Glutamatergic neuron (in vitro differentiated cells): Measurements from ENCODE around the gene WDFY4. TPM values are rescaled to one million over a fixed set of nuclear protein-coding genes. Genes with fewer than 3 reads are reported as not detected.

ENCODE experiments used
- DNase-seq: peaks from one replicate; pipeline ENCODE4 v3.0.0; 2022
- H3K27ac Mint-ChIP-seq: one replicate; pipeline ENCODE4 v1.8.0; 2020; ENCODE audit warnings: mild to moderate bottlenecking, mixed read lengths, inconsistent platforms; ENCODE audit not compliant: unreplicated experiment
- H3K27me3 Mint-ChIP-seq: one replicate; pipeline ENCODE4 v1.8.0; 2020; ENCODE audit warnings: mild to moderate bottlenecking, moderate library complexity, mixed read lengths, inconsistent platforms; ENCODE audit not compliant: unreplicated experiment
- H3K36me3 Mint-ChIP-seq: one replicate; pipeline ENCODE4 v1.8.0; 2020; ENCODE audit warnings: mild to moderate bottlenecking, mixed read lengths, inconsistent platforms; ENCODE audit not compliant: unreplicated experiment
- H3K4me1 Mint-ChIP-seq: one replicate; pipeline ENCODE4 v1.8.0; 2020; ENCODE audit warnings: mild to moderate bottlenecking, low read depth, mixed read lengths, inconsistent platforms; ENCODE audit not compliant: unreplicated experiment
- H3K4me3 Mint-ChIP-seq: one replicate; pipeline ENCODE4 v1.8.0; 2020; ENCODE audit warnings: mild to moderate bottlenecking, mixed read lengths, inconsistent platforms; ENCODE audit not compliant: unreplicated experiment
- H3K9me3 Mint-ChIP-seq: one replicate; pipeline ENCODE4 v1.8.0; 2020; ENCODE audit warnings: mild to moderate bottlenecking, moderate library complexity, mixed read lengths, inconsistent platforms; ENCODE audit not compliant: unreplicated experiment
- total RNA-seq: library from RNA; stranded (reverse); fragmentation: NEBNext Ultra II Directional; extraction: Animal tissue kit (Norgen Biotek cat#: 25700); gene quantifications from one replicate; pipeline ENCODE4 v1.2.1, GENCODE V29; 2021; ENCODE audit not compliant: unreplicated experiment
- TF ChIP-seq, protein P1 (sequence below): fragments of 200-600 bp; sonication (generic); IDR thresholded peaks from one replicate; pipeline ENCODE4 v1.5.0; 2021; ENCODE audit not compliant: partially characterized antibody, unreplicated experiment

The WDFY4 gene
- total RNA-seq, 1 donor from 2014 or later, result not detected

DNA sequence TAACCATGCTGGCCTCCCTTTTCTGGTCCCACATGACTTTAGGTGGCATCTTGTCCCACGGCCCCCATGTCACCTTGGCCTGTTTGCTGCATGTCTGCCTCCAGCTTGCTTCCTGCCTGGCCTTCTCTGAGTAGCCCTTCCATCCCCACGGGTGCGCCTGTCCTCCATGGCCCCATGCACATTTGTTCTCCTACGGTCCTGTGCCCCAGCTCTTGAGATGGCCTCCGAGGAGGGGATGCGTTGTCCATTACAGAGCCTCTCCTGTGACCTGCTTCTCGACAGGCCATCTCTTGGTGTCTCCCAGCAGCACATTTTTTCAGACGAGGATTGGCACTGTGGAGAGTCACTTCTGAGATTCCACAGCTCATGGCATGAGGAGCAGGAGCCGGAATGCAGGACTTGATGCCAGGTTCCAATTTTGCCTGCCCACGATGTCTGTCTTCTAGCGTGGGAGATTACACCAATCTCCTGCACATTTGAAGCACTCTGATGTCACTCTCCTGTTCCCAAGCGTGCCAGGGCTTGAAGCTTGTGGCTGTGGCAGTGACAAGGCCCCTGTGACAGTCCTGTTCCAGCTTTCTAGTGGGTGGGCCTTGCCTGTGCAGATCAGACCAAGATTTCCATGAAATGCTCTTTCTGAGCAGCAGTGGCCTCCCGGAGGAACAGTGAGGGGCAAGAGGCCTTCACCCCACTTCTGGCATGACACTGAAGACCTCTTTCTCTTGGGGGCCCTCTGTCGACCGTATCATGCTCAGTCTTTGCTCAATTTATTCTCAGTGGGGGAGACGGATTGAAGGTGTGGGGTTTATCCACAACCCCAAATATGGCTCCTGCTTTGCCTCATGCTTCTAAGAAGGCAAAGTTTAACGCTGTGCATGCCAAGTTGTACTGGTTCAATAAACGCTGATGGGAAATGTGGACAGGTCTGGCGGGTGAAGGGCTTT, 13.4 kb downstream of the WDFY4 start:
- DNase-seq, result no peak
- H3K27ac Mint-ChIP-seq, result no peak overlapping the region
- H3K4me3 Mint-ChIP-seq, result no peak overlapping the region
- peaks cover 9% of the 10 kb centered on the region for H3K9me3 Mint-ChIP-seq
- H3K27me3 Mint-ChIP-seq, result no peaks in the 10 kb centered on the region
- peaks cover 5% of the 10 kb centered on the region for H3K36me3 Mint-ChIP-seq
- TF ChIP-seq, protein P1, sequence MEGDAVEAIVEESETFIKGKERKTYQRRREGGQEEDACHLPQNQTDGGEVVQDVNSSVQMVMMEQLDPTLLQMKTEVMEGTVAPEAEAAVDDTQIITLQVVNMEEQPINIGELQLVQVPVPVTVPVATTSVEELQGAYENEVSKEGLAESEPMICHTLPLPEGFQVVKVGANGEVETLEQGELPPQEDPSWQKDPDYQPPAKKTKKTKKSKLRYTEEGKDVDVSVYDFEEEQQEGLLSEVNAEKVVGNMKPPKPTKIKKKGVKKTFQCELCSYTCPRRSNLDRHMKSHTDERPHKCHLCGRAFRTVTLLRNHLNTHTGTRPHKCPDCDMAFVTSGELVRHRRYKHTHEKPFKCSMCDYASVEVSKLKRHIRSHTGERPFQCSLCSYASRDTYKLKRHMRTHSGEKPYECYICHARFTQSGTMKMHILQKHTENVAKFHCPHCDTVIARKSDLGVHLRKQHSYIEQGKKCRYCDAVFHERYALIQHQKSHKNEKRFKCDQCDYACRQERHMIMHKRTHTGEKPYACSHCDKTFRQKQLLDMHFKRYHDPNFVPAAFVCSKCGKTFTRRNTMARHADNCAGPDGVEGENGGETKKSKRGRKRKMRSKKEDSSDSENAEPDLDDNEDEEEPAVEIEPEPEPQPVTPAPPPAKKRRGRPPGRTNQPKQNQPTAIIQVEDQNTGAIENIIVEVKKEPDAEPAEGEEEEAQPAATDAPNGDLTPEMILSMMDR, result no peak
- peaks cover 17% of the 10 kb centered on the region for H3K4me1 Mint-ChIP-seq

DNA sequence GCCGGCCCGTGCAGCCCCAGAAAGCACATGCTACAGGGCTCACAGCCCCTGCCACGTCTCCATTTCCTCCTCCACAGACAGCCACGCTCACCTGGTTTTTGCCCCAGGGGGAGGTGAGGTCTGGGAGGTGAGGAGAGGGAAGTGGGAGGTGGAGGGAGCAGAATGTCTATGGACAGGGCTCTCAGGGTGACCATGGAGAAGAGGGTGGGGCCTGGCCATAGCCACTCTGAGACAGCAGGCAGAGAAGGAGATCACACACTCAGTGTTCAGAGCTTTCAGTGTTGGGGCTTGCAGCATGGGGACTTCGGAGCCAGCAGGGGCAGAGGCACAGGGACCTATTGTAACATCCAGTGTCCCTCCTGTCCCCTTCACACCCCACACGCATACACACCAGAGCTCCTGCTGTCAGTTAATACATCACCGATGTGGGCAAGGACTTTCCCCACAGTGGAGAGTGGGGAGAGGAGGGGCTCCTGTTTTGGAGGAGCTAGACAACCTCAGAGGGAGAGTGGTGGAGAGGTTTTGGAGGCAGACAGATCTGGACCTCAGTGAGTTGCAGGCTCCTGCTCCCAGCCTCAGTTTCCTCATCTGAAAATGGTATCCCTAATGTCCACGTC, 14.4 kb downstream of the WDFY4 start:
- H3K4me1 Mint-ChIP-seq, result peaks cover 12% of the 10 kb centered on the region
- H3K4me3 Mint-ChIP-seq, result no peak overlapping the region
- H3K27me3 Mint-ChIP-seq, result no peaks in the 10 kb centered on the region
- TF ChIP-seq, protein P1, result no peak
- H3K9me3 Mint-ChIP-seq, result peaks cover 9% of the 10 kb centered on the region
- DNase-seq, result no peak
- H3K36me3 Mint-ChIP-seq, result peaks cover 5% of the 10 kb centered on the region
- H3K27ac Mint-ChIP-seq, result no peak overlapping the region

DNA sequence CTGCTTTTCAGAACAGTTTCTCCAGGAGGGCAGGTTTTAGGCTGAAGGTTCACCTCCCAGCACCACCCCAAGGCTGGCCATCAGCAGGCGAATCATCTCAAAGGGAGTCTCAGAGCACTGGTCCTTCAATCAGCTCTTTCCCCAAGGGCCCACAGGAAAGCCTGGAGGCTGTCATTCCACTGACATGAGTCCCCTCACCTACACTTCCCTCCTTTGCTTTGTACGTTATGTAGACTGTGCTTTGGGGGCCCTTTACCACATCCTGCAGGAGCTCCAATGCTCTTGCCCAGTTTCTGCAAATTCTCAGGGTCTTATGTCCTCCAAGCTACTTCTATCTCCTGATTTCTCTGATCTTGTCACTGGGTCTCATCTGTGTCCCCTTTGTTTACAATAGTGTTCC, 15.4 kb downstream of the WDFY4 start:
- peaks cover 5% of the 10 kb centered on the region for H3K36me3 Mint-ChIP-seq
- H3K4me1 Mint-ChIP-seq, result peaks cover 4% of the 10 kb centered on the region
- peaks cover 5% of the 10 kb centered on the region for H3K9me3 Mint-ChIP-seq
- H3K27ac Mint-ChIP-seq, result no peak overlapping the region
- DNase-seq, result no peak
- H3K27me3 Mint-ChIP-seq, result no peaks in the 10 kb centered on the region
- H3K4me3 Mint-ChIP-seq, result no peak overlapping the region
- TF ChIP-seq, protein P1, result no peak

DNA sequence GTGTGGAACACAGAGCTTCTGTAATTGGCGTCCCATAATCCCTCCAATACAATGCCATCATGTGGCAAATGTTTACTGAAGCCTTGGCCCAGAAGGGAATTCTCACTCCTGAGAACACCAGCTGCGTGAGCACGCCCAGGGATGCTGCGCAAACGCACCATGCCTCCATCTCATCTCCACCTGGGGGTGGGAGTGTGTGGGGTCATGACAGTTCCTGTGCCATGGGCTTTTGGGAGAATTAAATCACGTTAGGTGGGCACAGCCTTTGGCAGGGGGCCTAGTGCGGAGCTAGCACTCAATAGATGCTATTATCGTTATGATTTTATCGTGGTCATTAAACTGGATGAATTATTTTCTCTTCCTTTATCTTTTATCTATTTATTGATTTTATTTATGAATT, 15.8 kb downstream of the WDFY4 start:
- peaks cover 5% of the 10 kb centered on the region for H3K9me3 Mint-ChIP-seq
- TF ChIP-seq, protein P1, result no peak
- H3K4me3 Mint-ChIP-seq, result no peak overlapping the region
- H3K36me3 Mint-ChIP-seq, result peaks cover 5% of the 10 kb centered on the region
- H3K4me1 Mint-ChIP-seq, result peaks cover 4% of the 10 kb centered on the region
- no peak overlapping the region for H3K27ac Mint-ChIP-seq
- no peak for DNase-seq
- no peaks in the 10 kb centered on the region for H3K27me3 Mint-ChIP-seq
